ENCODE results near the gene PPFIA2. TPM values are rescaled to one million over a fixed set of nuclear protein-coding genes. Genes with fewer than 3 reads are reported as not detected.

The PPFIA2 gene
- polyA plus RNA-seq, 3 donors = not detected

DNA sequence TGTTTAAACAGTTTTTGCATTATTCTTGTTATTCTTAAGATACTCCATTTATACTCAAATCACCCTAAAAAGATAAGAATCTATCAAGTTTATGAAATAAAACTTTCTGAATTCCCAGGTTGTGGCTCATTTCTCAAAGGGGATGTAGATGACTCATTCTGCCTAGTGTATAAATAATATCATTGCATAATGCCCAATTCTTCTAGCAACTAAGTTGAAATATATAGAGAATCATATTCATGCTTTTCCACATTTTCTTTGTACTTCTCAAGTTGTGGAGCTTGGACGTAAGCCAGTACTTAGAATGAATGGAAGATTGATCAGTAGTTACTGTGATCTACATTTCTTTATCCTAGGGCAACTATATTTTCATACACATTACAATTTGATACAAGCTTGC, 201.1 kb downstream of the PPFIA2 start:
- Histone ChIP-seq H3K4me2 (replicated peaks; ENCODE audit: extremely low read depth, low read length, poor library complexity, severe bottlenecking) (no peak overlapping the region), H3K9me3 (replicated peaks in 1 of 2; ENCODE audit: control insufficient read depth in 1 of 2, insufficient read depth in 1 of 2, low read length in 2 of 2) (no peaks in the 10 kb centered on the region), H3K4me3 (replicated peaks in 1 of 3; ENCODE audit: low read depth in 2 of 3, low read length in 3 of 3) (no peak overlapping the region), H3K4me1 (ENCODE audit: control insufficient read depth in 1 of 2, insufficient read depth in 2 of 2, low read length in 2 of 2) (no peaks in the 10 kb centered on the region), H4K20me1 (ENCODE audit: insufficient read depth, low read length) (no peaks in the 10 kb centered on the region), H3K79me2 (ENCODE audit: insufficient read depth, low read length) (no peaks in the 10 kb centered on the region), H3K9ac (ENCODE audit: insufficient read depth, low read length, poor library complexity, severe bottlenecking) (no peak overlapping the region), H3K27me3 (ENCODE audit: control insufficient read depth in 2 of 2, insufficient read depth in 2 of 2, low read length in 2 of 2) (no peaks in the 10 kb centered on the region), H3K36me3 (replicated peaks in 1 of 2; ENCODE audit: control insufficient read depth in 1 of 2, insufficient read depth in 2 of 2, low read length in 2 of 2) (no peaks in the 10 kb centered on the region), H2AFZ (ENCODE audit: insufficient read depth, low read depth, low read length, poor library complexity, severe bottlenecking) (no peak overlapping the region), H3K27ac (ENCODE audit: low read depth in 1 of 2, low read length in 2 of 2) (no peak overlapping the region)
- DNase-seq = no peak
- Mint-ChIP-seq H3K9me3 (peaks cover 0 to 2% (median 0%) of the 10 kb centered on the region in 7 donors), H3K36me3 (no peaks in the 10 kb centered on the region), H3K27me3 (ENCODE audit: low read depth in 3 of 3) (peaks cover 0 to 2% (median 2%) of the 10 kb centered on the region in 3 donors), H3K27ac (no peak overlapping the region), H3K4me3 (no peak overlapping the region), H3K4me1 (no peaks in the 10 kb centered on the region)
- WGBS (ENCODE audit: insufficient coverage) = no CpG with 5 or more reads among the region's 1 CpG
- intact Hi-C loops (cut with micrococcal nuclease) = no loop called here
- TF ChIP-seq, protein P1, sequence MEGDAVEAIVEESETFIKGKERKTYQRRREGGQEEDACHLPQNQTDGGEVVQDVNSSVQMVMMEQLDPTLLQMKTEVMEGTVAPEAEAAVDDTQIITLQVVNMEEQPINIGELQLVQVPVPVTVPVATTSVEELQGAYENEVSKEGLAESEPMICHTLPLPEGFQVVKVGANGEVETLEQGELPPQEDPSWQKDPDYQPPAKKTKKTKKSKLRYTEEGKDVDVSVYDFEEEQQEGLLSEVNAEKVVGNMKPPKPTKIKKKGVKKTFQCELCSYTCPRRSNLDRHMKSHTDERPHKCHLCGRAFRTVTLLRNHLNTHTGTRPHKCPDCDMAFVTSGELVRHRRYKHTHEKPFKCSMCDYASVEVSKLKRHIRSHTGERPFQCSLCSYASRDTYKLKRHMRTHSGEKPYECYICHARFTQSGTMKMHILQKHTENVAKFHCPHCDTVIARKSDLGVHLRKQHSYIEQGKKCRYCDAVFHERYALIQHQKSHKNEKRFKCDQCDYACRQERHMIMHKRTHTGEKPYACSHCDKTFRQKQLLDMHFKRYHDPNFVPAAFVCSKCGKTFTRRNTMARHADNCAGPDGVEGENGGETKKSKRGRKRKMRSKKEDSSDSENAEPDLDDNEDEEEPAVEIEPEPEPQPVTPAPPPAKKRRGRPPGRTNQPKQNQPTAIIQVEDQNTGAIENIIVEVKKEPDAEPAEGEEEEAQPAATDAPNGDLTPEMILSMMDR (IDR thresholded peaks at IDR 0.05) = no peak

DNA sequence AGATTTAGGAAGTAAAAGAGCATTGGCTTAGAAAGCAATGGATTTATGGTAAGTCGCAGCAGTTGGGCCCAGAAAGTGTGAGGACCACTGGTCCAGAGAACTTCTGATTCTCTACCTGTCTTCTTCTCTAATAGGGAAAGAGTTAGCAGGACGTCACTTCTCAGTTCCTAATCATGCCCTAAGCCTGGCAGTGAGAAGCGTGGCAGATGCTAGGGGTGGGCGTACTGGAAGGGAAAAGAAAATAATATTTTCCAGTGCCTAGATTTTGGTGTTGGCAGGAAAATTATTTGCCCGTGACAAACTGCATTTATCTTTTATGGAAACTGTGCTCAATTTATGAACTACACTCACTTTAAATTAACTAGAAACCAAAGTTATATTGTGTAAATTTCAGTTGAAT, 212.3 kb downstream of the PPFIA2 start:
- no peak for DNase-seq
- Histone ChIP-seq H3K4me1 (ENCODE audit: control insufficient read depth in 1 of 2, insufficient read depth in 2 of 2, low read length in 2 of 2) (no peaks in the 10 kb centered on the region), H3K4me2 (replicated peaks; ENCODE audit: extremely low read depth, low read length, poor library complexity, severe bottlenecking) (no peak overlapping the region), H3K4me3 (replicated peaks in 1 of 3; ENCODE audit: low read depth in 2 of 3, low read length in 3 of 3) (no peak overlapping the region), H3K9ac (ENCODE audit: insufficient read depth, low read length, poor library complexity, severe bottlenecking) (no peak overlapping the region), H3K36me3 (replicated peaks in 1 of 2; ENCODE audit: control insufficient read depth in 1 of 2, insufficient read depth in 2 of 2, low read length in 2 of 2) (no peaks in the 10 kb centered on the region), H3K79me2 (ENCODE audit: insufficient read depth, low read length) (no peaks in the 10 kb centered on the region), H3K9me3 (replicated peaks in 1 of 2; ENCODE audit: control insufficient read depth in 1 of 2, insufficient read depth in 1 of 2, low read length in 2 of 2) (no peaks in the 10 kb centered on the region), H4K20me1 (ENCODE audit: insufficient read depth, low read length) (no peaks in the 10 kb centered on the region), H3K27ac (ENCODE audit: low read depth in 1 of 2, low read length in 2 of 2) (no peak overlapping the region), H3K27me3 (ENCODE audit: control insufficient read depth in 2 of 2, insufficient read depth in 2 of 2, low read length in 2 of 2) (no peaks in the 10 kb centered on the region), H2AFZ (ENCODE audit: insufficient read depth, low read depth, low read length, poor library complexity, severe bottlenecking) (no peak overlapping the region)
- Mint-ChIP-seq H3K9me3 (peaks cover 0 to 6% (median 0%) of the 10 kb centered on the region in 7 donors), H3K27ac (no peak overlapping the region), H3K4me3 (no peak overlapping the region), H3K36me3 (no peaks in the 10 kb centered on the region), H3K27me3 (ENCODE audit: low read depth in 3 of 3) (peaks cover 0 to 3% (median 0%) of the 10 kb centered on the region in 3 donors), H3K4me1 (no peaks in the 10 kb centered on the region)
- WGBS (ENCODE audit: insufficient coverage) = no CpG with 5 or more reads among the region's 5 CpGs
- intact Hi-C loops (cut with micrococcal nuclease) = no loop called here
- TF ChIP-seq, protein P1 (IDR thresholded peaks at IDR 0.05) = no peak

Measured in CD14-positive monocyte (primary cell).